WTC11 (cell line): ENCODE data around the gene OTUD1. TPM values are rescaled to one million over a fixed set of nuclear protein-coding genes. Genes with fewer than 3 reads are reported as not detected.

Experiments used
- ATAC-seq: fragments of 200-7000 bp; cut with Tn5 transposase; 2 replicates; pipeline ENCODE4 v1.10.0; 2021; ENCODE audit warnings: mild to moderate bottlenecking, moderate library complexity
- CTCF ChIA-PET: fragments of 300-600 bp; sonication (Branson Sonifier 250); formaldehyde crosslinking; loops from one replicate; lab custom pipeline; 2021; ENCODE audit warnings: antibody characterized with exemption; lab: Charles Lee
- POLR2A ChIA-PET: fragments of 350-600 bp; sonication (Branson Sonifier 250); formaldehyde crosslinking; loops from one replicate; lab custom pipeline; 2021; ENCODE audit warnings: antibody characterized with exemption; lab: Charles Lee
- DNase-seq: peaks from one replicate; pipeline ENCODE4 v3.0.0; 2021; ENCODE audit warnings: low spot score
- H3K27ac Mint-ChIP-seq: 2 replicates; pipeline ENCODE4 v1.8.0; 2021; ENCODE audit warnings: mixed read lengths
- H3K27me3 Mint-ChIP-seq: 2 replicates; pipeline ENCODE4 v1.8.0; 2021; ENCODE audit warnings: low read depth, mild to moderate bottlenecking, moderate library complexity, mixed read lengths
- H3K36me3 Mint-ChIP-seq: 2 replicates; pipeline ENCODE4 v1.8.0; 2021; ENCODE audit warnings: mixed read lengths
- H3K4me1 Mint-ChIP-seq: 2 replicates; pipeline ENCODE4 v1.8.0; 2022; ENCODE audit warnings: mixed read lengths
- H3K4me3 Mint-ChIP-seq: 2 replicates; pipeline ENCODE4 v1.8.0; 2021; ENCODE audit warnings: mild to moderate bottlenecking, moderate library complexity, mixed read lengths
- H3K9me3 Mint-ChIP-seq: 2 replicates; pipeline ENCODE4 v1.8.0; 2021; ENCODE audit warnings: mixed read lengths
- CREB1 ChIP-seq: sonication (generic); formaldehyde crosslinking; IDR thresholded peaks from 2 replicates; pipeline ENCODE4 v1.8.0; 2023; ENCODE audit warnings: mild to moderate bottlenecking, missing genetic modification reagents
- FOXK1 ChIP-seq: sonication (generic); formaldehyde crosslinking; IDR thresholded peaks from 2 replicates; pipeline ENCODE4 v1.8.0; 2022; ENCODE audit warnings: mild to moderate bottlenecking, moderate library complexity, missing genetic modification reagents
- MXD4 ChIP-seq: fragments of 250-450 bp; sonication (Bioruptor Pico); IDR thresholded peaks from 2 replicates; pipeline ENCODE4 v1.8.0; 2021; ENCODE audit warnings: mild to moderate bottlenecking, moderate library complexity, borderline replicate concordance
- NFATC4 ChIP-seq: fragments of 250-450 bp; sonication (Bioruptor Pico); IDR thresholded peaks from 2 replicates; pipeline ENCODE4 v1.9.0; 2021; ENCODE audit warnings: mild to moderate bottlenecking
- OVOL2 ChIP-seq: fragments of 250-450 bp; sonication (Bioruptor Pico); IDR thresholded peaks from 2 replicates; pipeline ENCODE4 v1.9.0; 2021; ENCODE audit warnings: mild to moderate bottlenecking, borderline replicate concordance
- SMAD3 ChIP-seq: sonication (generic); formaldehyde crosslinking; IDR thresholded peaks from 2 replicates; pipeline ENCODE4 v1.8.0; 2022; ENCODE audit warnings: missing genetic modification reagents, mild to moderate bottlenecking, borderline replicate concordance
- SP1 ChIP-seq: sonication (generic); formaldehyde crosslinking; conservative IDR thresholded peaks from 2 replicates; pipeline ENCODE4 v1.8.1; 2022; ENCODE audit warnings: missing genetic modification reagents
- ZNF121 ChIP-seq: sonication (generic); formaldehyde crosslinking; IDR thresholded peaks from 2 replicates; pipeline ENCODE4 v1.8.0; 2023; ENCODE audit warnings: missing genetic modification reagents
- ZNF219 ChIP-seq: sonication (generic); formaldehyde crosslinking; IDR thresholded peaks from 2 replicates; pipeline ENCODE4 v1.8.0; 2023; ENCODE audit warnings: missing genetic modification reagents, mild to moderate bottlenecking, borderline replicate concordance
- ZNF232 ChIP-seq: sonication (generic); formaldehyde crosslinking; IDR thresholded peaks from 2 replicates; pipeline ENCODE4 v1.8.0; 2022; ENCODE audit warnings: mild to moderate bottlenecking, missing genetic modification reagents
- ZNF396 ChIP-seq: fragments of 250-450 bp; sonication (Bioruptor Pico); IDR thresholded peaks from 2 replicates; pipeline ENCODE4 v1.8.0; 2021; ENCODE audit warnings: mild to moderate bottlenecking, moderate library complexity, borderline replicate concordance
- ZNF416 ChIP-seq: fragments of 250-450 bp; sonication (Bioruptor Pico); IDR thresholded peaks from 2 replicates; pipeline ENCODE4 v1.9.0; 2021; ENCODE audit warnings: mild to moderate bottlenecking, inconsistent platforms
- ZNF423 ChIP-seq: fragments of 250-450 bp; sonication (Bioruptor Pico); IDR thresholded peaks from 2 replicates; pipeline ENCODE4 v2.1.2; 2022; ENCODE audit warnings: mild to moderate bottlenecking, moderate library complexity
- total RNA-seq: library from RNA; stranded (reverse); gene quantifications from 3 replicates; pipeline ENCODE4 v1.2.3, GENCODE V29; 2021
- TF ChIP-seq, protein P1 (sequence below): fragments of 250-450 bp; sonication (Bioruptor Pico); IDR thresholded peaks from 2 replicates; pipeline ENCODE4 v1.9.0; 2021; ENCODE audit warnings: mild to moderate bottlenecking
- TF ChIP-seq, protein P2 (sequence below): fragments of 250-450 bp; sonication (Bioruptor Pico); IDR thresholded peaks from 2 replicates; pipeline ENCODE4 v1.9.0; 2021; ENCODE audit warnings: moderate library complexity, mild to moderate bottlenecking, inconsistent platforms, borderline replicate concordance
- TF ChIP-seq, protein P3 (sequence below): fragments of 250-450 bp; sonication (Bioruptor Pico); IDR thresholded peaks from 2 replicates; pipeline ENCODE4 v1.9.0; 2021; ENCODE audit warnings: mild to moderate bottlenecking, borderline replicate concordance
- TF ChIP-seq, protein P4 (sequence below): fragments of 250-450 bp; sonication (Bioruptor Pico); IDR thresholded peaks from 2 replicates; pipeline ENCODE4 v1.8.0; 2021; ENCODE audit warnings: mild to moderate bottlenecking
- TF ChIP-seq, protein P5 (sequence below): sonication (generic); formaldehyde crosslinking; IDR thresholded peaks from 2 replicates; pipeline ENCODE4 v1.8.1; 2023; ENCODE audit warnings: mild to moderate bottlenecking, missing genetic modification reagents, moderate library complexity
- TF ChIP-seq, protein P6 (sequence below): sonication (generic); formaldehyde crosslinking; IDR thresholded peaks from 2 replicates; pipeline ENCODE4 v1.8.0; 2023; ENCODE audit warnings: missing genetic modification reagents

The OTUD1 gene
- total RNA-seq, 1 experiment from 2014 or later = 9.0 TPM

DNA sequence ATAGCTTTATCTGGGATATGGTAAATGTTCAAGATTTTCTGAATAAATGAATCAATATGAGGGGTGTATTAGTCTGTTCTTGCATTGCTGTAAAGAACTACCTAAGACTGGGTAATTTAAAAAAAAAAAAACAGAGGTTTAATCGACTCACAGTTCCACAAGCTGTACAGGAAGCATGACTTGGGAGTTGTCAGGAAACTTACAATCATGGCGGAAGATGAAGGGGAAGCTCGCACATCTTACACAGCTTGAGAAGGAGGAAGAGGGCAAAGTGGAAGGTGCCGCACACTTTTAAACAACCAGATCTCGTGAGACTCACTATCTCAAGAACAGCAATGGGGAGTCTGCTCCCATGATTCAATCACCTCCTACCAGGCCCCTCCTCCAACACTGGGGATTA lies 32.5 kb upstream of the OTUD1 start (continued):
- TF ChIP-seq, protein P1, sequence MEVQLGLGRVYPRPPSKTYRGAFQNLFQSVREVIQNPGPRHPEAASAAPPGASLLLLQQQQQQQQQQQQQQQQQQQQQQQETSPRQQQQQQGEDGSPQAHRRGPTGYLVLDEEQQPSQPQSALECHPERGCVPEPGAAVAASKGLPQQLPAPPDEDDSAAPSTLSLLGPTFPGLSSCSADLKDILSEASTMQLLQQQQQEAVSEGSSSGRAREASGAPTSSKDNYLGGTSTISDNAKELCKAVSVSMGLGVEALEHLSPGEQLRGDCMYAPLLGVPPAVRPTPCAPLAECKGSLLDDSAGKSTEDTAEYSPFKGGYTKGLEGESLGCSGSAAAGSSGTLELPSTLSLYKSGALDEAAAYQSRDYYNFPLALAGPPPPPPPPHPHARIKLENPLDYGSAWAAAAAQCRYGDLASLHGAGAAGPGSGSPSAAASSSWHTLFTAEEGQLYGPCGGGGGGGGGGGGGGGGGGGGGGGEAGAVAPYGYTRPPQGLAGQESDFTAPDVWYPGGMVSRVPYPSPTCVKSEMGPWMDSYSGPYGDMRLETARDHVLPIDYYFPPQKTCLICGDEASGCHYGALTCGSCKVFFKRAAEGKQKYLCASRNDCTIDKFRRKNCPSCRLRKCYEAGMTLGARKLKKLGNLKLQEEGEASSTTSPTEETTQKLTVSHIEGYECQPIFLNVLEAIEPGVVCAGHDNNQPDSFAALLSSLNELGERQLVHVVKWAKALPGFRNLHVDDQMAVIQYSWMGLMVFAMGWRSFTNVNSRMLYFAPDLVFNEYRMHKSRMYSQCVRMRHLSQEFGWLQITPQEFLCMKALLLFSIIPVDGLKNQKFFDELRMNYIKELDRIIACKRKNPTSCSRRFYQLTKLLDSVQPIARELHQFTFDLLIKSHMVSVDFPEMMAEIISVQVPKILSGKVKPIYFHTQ = no peak
- TF ChIP-seq NFATC4 (CRISPR knock-in tag) (no peak), ZNF232 (no peak), SP1 (CRISPR knock-in tag) (no peak), ZNF416 (CRISPR knock-in tag) (no peak)

DNA sequence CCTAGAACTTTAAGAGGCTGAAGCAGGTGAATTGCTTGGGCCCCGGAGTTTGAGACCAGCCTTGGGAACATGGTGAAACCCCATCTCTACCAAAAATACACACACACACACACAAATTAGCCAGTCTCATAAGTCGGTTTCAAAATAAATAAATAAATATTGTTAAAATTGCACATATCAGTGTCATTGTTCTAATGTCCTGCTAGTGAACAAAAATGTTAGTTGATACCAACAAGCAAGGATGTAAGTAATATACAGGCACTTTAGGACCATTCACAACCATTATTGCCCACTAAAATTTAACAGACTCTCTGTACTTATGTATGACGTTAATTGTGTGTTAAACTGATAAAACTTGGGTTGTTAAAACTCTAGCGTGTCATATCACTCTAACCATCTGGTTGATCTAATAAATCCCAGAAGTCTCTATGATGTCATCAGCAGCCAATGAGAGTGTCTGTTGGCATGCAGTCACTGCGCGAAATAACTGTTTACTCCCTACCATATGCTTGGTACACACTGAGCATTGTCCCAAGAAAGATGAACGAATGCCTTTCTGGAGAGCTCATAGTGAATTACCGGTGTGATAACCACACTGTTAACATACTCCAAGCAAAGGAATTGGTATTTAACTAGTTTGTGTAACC lies 30.4 kb upstream of the OTUD1 start:
- Mint-ChIP-seq H3K9me3 (0 out of 2 replicates have a peak, but pooled peaks cover 4% of the 10 kb centered on the region), H3K36me3 (no peaks in the 10 kb centered on the region), H3K4me3 (no peak overlapping the region), H3K27me3 (no peaks in the 10 kb centered on the region), H3K27ac (no peak overlapping the region), H3K4me1 (peaks cover 35% of the 10 kb centered on the region)
- DNase-seq = no peak
- CTCF ChIA-PET = no interaction called here
- POLR2A ChIA-PET = interaction anchor here (0.5 kb wide), 1 partner anchor 55 kb away, joined by 4 read pairs; no protein-coding TSS in a partner anchor
- no peak for ATAC-seq
- TF ChIP-seq CREB1 (CRISPR knock-in tag) = no peak
- no peak for TF ChIP-seq OVOL2
- TF ChIP-seq, protein P2, sequence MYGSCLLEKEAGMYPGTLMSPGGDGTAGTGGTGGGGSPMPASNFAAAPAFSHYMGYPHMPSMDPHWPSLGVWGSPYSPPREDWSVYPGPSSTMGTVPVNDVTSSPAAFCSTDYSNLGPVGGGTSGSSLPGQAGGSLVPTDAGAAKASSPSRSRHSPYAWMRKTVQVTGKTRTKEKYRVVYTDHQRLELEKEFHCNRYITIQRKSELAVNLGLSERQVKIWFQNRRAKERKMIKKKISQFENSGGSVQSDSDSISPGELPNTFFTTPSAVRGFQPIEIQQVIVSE (CRISPR knock-in tag) = no peak
- TF ChIP-seq, protein P3, sequence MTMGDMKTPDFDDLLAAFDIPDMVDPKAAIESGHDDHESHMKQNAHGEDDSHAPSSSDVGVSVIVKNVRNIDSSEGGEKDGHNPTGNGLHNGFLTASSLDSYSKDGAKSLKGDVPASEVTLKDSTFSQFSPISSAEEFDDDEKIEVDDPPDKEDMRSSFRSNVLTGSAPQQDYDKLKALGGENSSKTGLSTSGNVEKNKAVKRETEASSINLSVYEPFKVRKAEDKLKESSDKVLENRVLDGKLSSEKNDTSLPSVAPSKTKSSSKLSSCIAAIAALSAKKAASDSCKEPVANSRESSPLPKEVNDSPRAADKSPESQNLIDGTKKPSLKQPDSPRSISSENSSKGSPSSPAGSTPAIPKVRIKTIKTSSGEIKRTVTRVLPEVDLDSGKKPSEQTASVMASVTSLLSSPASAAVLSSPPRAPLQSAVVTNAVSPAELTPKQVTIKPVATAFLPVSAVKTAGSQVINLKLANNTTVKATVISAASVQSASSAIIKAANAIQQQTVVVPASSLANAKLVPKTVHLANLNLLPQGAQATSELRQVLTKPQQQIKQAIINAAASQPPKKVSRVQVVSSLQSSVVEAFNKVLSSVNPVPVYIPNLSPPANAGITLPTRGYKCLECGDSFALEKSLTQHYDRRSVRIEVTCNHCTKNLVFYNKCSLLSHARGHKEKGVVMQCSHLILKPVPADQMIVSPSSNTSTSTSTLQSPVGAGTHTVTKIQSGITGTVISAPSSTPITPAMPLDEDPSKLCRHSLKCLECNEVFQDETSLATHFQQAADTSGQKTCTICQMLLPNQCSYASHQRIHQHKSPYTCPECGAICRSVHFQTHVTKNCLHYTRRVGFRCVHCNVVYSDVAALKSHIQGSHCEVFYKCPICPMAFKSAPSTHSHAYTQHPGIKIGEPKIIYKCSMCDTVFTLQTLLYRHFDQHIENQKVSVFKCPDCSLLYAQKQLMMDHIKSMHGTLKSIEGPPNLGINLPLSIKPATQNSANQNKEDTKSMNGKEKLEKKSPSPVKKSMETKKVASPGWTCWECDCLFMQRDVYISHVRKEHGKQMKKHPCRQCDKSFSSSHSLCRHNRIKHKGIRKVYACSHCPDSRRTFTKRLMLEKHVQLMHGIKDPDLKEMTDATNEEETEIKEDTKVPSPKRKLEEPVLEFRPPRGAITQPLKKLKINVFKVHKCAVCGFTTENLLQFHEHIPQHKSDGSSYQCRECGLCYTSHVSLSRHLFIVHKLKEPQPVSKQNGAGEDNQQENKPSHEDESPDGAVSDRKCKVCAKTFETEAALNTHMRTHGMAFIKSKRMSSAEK (CRISPR knock-in tag) = no peak
- no peak for TF ChIP-seq SMAD3 (CRISPR knock-in tag)
- TF ChIP-seq, protein P4, sequence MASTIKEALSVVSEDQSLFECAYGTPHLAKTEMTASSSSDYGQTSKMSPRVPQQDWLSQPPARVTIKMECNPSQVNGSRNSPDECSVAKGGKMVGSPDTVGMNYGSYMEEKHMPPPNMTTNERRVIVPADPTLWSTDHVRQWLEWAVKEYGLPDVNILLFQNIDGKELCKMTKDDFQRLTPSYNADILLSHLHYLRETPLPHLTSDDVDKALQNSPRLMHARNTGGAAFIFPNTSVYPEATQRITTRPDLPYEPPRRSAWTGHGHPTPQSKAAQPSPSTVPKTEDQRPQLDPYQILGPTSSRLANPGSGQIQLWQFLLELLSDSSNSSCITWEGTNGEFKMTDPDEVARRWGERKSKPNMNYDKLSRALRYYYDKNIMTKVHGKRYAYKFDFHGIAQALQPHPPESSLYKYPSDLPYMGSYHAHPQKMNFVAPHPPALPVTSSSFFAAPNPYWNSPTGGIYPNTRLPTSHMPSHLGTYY (CRISPR knock-in tag) = no peak
- no peak for TF ChIP-seq ZNF219
- TF ChIP-seq, protein P5, sequence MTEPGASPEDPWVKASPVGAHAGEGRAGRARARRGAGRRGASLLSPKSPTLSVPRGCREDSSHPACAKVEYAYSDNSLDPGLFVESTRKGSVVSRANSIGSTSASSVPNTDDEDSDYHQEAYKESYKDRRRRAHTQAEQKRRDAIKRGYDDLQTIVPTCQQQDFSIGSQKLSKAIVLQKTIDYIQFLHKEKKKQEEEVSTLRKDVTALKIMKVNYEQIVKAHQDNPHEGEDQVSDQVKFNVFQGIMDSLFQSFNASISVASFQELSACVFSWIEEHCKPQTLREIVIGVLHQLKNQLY (CRISPR knock-in tag) = no peak
- TF ChIP-seq MXD4 = no peak
- TF ChIP-seq, protein P1 = no peak
- TF ChIP-seq, protein P6, sequence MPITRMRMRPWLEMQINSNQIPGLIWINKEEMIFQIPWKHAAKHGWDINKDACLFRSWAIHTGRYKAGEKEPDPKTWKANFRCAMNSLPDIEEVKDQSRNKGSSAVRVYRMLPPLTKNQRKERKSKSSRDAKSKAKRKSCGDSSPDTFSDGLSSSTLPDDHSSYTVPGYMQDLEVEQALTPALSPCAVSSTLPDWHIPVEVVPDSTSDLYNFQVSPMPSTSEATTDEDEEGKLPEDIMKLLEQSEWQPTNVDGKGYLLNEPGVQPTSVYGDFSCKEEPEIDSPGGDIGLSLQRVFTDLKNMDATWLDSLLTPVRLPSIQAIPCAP (CRISPR knock-in tag) = no peak
- TF ChIP-seq ZNF423 (CRISPR knock-in tag) = no peak
- TF ChIP-seq ZNF121 (CRISPR knock-in tag) = no peak
- TF ChIP-seq FOXK1 = no peak
- TF ChIP-seq ZNF396 = no peak
